GM12872 (cell line): Measurements from ENCODE around the gene PTBP2.

Source experiments
- CTCF ChIP-seq: IDR thresholded peaks from 3 replicates; pipeline ENCODE4 v1.5.1; 2011; ENCODE audit warnings: low read depth, mild to moderate bottlenecking, low read length, moderate library complexity; ENCODE audit not compliant: insufficient read depth

Gene PTBP2

GRCh38 chr1:96715482-96715881, 6.1 kb upstream of the PTBP2 start:
- no peak for TF ChIP-seq CTCF

GRCh38 chr1:96721053-96721415, 550 bp upstream of the PTBP2 start:
- no peak for TF ChIP-seq CTCF

- TF ChIP-seq CTCF: no peak
These were observed 758 bp downstream of the PTBP2 start for GRCh38 chr1:96722161-96722922.

- TF ChIP-seq CTCF: no peak
These were observed 1.4 kb downstream of the PTBP2 start for GRCh38 chr1:96722958-96723357.

GRCh38 chr1:96723377-96723776, 1.8 kb downstream of the PTBP2 start:
- TF ChIP-seq CTCF: no peak

GRCh38 chr1:96723936-96724335, 2.4 kb downstream of the PTBP2 start:
- TF ChIP-seq CTCF: no peak

- TF ChIP-seq CTCF: no peak
These were observed 6.3 kb downstream of the PTBP2 start for GRCh38 chr1:96727860-96728259.
